ENCODE measurements around the gene CCDC201. TPM values are rescaled to one million over a fixed set of nuclear protein-coding genes. Genes with fewer than 3 reads are reported as not detected.
A peak's percentile ranks its signal among the peaks of the same experiment; 100 is the strongest.
"Not testable (repeated sequence)": the region's sequence is repeated elsewhere in the genome, so short reads cannot be mapped to it uniquely, and the experiment has no call there.

CCDC201 gene
- polyA plus RNA-seq, 3 donors, result not detected

GRCh38 chr7:45863715-45864114, 9.2 kb downstream of the CCDC201 start:
- H3K27ac ChIP-seq (ENCODE audit: low read depth in 1 of 2, low read length in 2 of 2), result no peak overlapping the region
- Mint-ChIP-seq H3K4me3 (no peak overlapping the region), H3K9me3 (peaks cover 0 to 3% (median 0%) of the 10 kb centered on the region in 7 donors), H3K27me3 (ENCODE audit: low read depth in 3 of 3) (peaks cover 0 to 6% (median 4%) of the 10 kb centered on the region in 3 donors), H3K36me3 (no peaks in the 10 kb centered on the region), H3K4me1 (no peaks in the 10 kb centered on the region), H3K27ac (peak overlapping the region in 1 of 7 donors; percentile 5)
- no peak for TF ChIP-seq CTCF (IDR thresholded peaks at IDR 0.05)
- H3K36me3 ChIP-seq (replicated peaks in 1 of 2; ENCODE audit: control insufficient read depth in 1 of 2, insufficient read depth in 2 of 2, low read length in 2 of 2), result no peaks in the 10 kb centered on the region
- no peak overlapping the region for H3K4me2 ChIP-seq (replicated peaks; ENCODE audit: extremely low read depth, low read length, poor library complexity, severe bottlenecking)
- H3K9me3 ChIP-seq (replicated peaks in 1 of 2; ENCODE audit: control insufficient read depth in 1 of 2, insufficient read depth in 1 of 2, low read length in 2 of 2), result no peaks in the 10 kb centered on the region
- H3K79me2 ChIP-seq (ENCODE audit: insufficient read depth, low read length), result no peaks in the 10 kb centered on the region
- H3K9ac ChIP-seq (ENCODE audit: insufficient read depth, low read length, poor library complexity, severe bottlenecking), result no peak overlapping the region
- DNase-seq, result no peak
- no peaks in the 10 kb centered on the region for H3K27me3 ChIP-seq (ENCODE audit: control insufficient read depth in 2 of 2, insufficient read depth in 2 of 2, low read length in 2 of 2)
- no peaks in the 10 kb centered on the region for H3K4me1 ChIP-seq (ENCODE audit: control insufficient read depth in 1 of 2, insufficient read depth in 2 of 2, low read length in 2 of 2)
- no peaks in the 10 kb centered on the region for H4K20me1 ChIP-seq (ENCODE audit: insufficient read depth, low read length)
- no peak overlapping the region for H3K4me3 ChIP-seq (replicated peaks in 1 of 3; ENCODE audit: low read depth in 2 of 3, low read length in 3 of 3)
- no peak overlapping the region for H2AFZ ChIP-seq (ENCODE audit: insufficient read depth, low read depth, low read length, poor library complexity, severe bottlenecking)
- 93% methylated on average over 9 of the region's 9 CpGs for whole genome bisulfite sequencing (ENCODE audit: insufficient coverage)
- intact Hi-C loops (cut with micrococcal nuclease), result no loop called here

- H3K36me3 Mint-ChIP-seq; H3K27ac ChIP-seq (ENCODE audit: low read depth in 1 of 2, low read length in 2 of 2); H3K4me3 ChIP-seq (replicated peaks in 1 of 3; ENCODE audit: low read depth in 2 of 3, low read length in 3 of 3); DNase-seq; H3K27ac Mint-ChIP-seq; H3K9ac ChIP-seq (ENCODE audit: insufficient read depth, low read length, poor library complexity, severe bottlenecking); H3K9me3 Mint-ChIP-seq; H3K4me1 ChIP-seq (ENCODE audit: control insufficient read depth in 1 of 2, insufficient read depth in 2 of 2, low read length in 2 of 2); H3K4me3 Mint-ChIP-seq; H4K20me1 ChIP-seq (ENCODE audit: insufficient read depth, low read length); H3K27me3 ChIP-seq (ENCODE audit: control insufficient read depth in 2 of 2, insufficient read depth in 2 of 2, low read length in 2 of 2); H3K79me2 ChIP-seq (ENCODE audit: insufficient read depth, low read length); H3K4me1 Mint-ChIP-seq; H2AFZ ChIP-seq (ENCODE audit: insufficient read depth, low read depth, low read length, poor library complexity, severe bottlenecking); H3K36me3 ChIP-seq (replicated peaks in 1 of 2; ENCODE audit: control insufficient read depth in 1 of 2, insufficient read depth in 2 of 2, low read length in 2 of 2); H3K9me3 ChIP-seq (replicated peaks in 1 of 2; ENCODE audit: control insufficient read depth in 1 of 2, insufficient read depth in 1 of 2, low read length in 2 of 2); H3K4me2 ChIP-seq (replicated peaks; ENCODE audit: extremely low read depth, low read length, poor library complexity, severe bottlenecking): not testable (repeated sequence)
- peaks cover 8 to 15% (median 13%) of the 10 kb centered on the region in 3 donors for H3K27me3 Mint-ChIP-seq (ENCODE audit: low read depth in 3 of 3)
- intact Hi-C loops (cut with micrococcal nuclease), result loop anchor here (10.0 kb wide), 1 partner anchor 702 kb away; the partner anchor contains the start of gene RAMP3 (in 2 of the 2)
- no CpG with 5 or more reads among the region's 4 CpGs for WGBS (ENCODE audit: insufficient coverage)
Measured at GRCh38 chr7:45856888-45857287, 16.0 kb downstream of the CCDC201 start.

GRCh38 chr7:45855680-45856079, 17.2 kb downstream of the CCDC201 start:
- H3K27me3 Mint-ChIP-seq (ENCODE audit: low read depth in 3 of 3), result peaks cover 8 to 16% (median 13%) of the 10 kb centered on the region in 3 donors

GRCh38 chr7:45853491-45853890, 19.4 kb downstream of the CCDC201 start:
- not testable (repeated sequence) for H3K4me1 Mint-ChIP-seq, H3K27ac Mint-ChIP-seq

More at GRCh38 chr7:45855680-45856079, 17.2 kb downstream of the CCDC201 start:
- DNase-seq; H3K4me1 Mint-ChIP-seq; H3K4me2 ChIP-seq (replicated peaks; ENCODE audit: extremely low read depth, low read length, poor library complexity, severe bottlenecking); H3K27ac ChIP-seq (ENCODE audit: low read depth in 1 of 2, low read length in 2 of 2); H3K36me3 Mint-ChIP-seq; H2AFZ ChIP-seq (ENCODE audit: insufficient read depth, low read depth, low read length, poor library complexity, severe bottlenecking); H3K9me3 ChIP-seq (replicated peaks in 1 of 2; ENCODE audit: control insufficient read depth in 1 of 2, insufficient read depth in 1 of 2, low read length in 2 of 2); H3K4me3 Mint-ChIP-seq; H3K9me3 Mint-ChIP-seq; H3K9ac ChIP-seq (ENCODE audit: insufficient read depth, low read length, poor library complexity, severe bottlenecking); H3K27me3 ChIP-seq (ENCODE audit: control insufficient read depth in 2 of 2, insufficient read depth in 2 of 2, low read length in 2 of 2); H3K36me3 ChIP-seq (replicated peaks in 1 of 2; ENCODE audit: control insufficient read depth in 1 of 2, insufficient read depth in 2 of 2, low read length in 2 of 2); H3K4me3 ChIP-seq (replicated peaks in 1 of 3; ENCODE audit: low read depth in 2 of 3, low read length in 3 of 3); H3K4me1 ChIP-seq (ENCODE audit: control insufficient read depth in 1 of 2, insufficient read depth in 2 of 2, low read length in 2 of 2); H3K79me2 ChIP-seq (ENCODE audit: insufficient read depth, low read length); H4K20me1 ChIP-seq (ENCODE audit: insufficient read depth, low read length): not testable (repeated sequence)
- H3K27ac Mint-ChIP-seq, result peak overlapping the region in 1 of 7 donors; percentile 4
- intact Hi-C loops (cut with micrococcal nuclease), result loop anchor here (10.0 kb wide), 1 partner anchor 701 kb away; the partner anchor contains the start of gene RAMP3 (in 2 of the 2)
- WGBS (ENCODE audit: insufficient coverage), result 77% methylated on average over 2 of the region's 3 CpGs

More at GRCh38 chr7:45853491-45853890, 19.4 kb downstream of the CCDC201 start:
- H3K4me1 ChIP-seq (ENCODE audit: control insufficient read depth in 1 of 2, insufficient read depth in 2 of 2, low read length in 2 of 2); H3K9me3 Mint-ChIP-seq; H3K9me3 ChIP-seq (replicated peaks in 1 of 2; ENCODE audit: control insufficient read depth in 1 of 2, insufficient read depth in 1 of 2, low read length in 2 of 2); H3K27me3 ChIP-seq (ENCODE audit: control insufficient read depth in 2 of 2, insufficient read depth in 2 of 2, low read length in 2 of 2); H3K4me2 ChIP-seq (replicated peaks; ENCODE audit: extremely low read depth, low read length, poor library complexity, severe bottlenecking); H3K27ac ChIP-seq (ENCODE audit: low read depth in 1 of 2, low read length in 2 of 2); H3K36me3 Mint-ChIP-seq; H4K20me1 ChIP-seq (ENCODE audit: insufficient read depth, low read length); DNase-seq; H3K4me3 ChIP-seq (replicated peaks in 1 of 3; ENCODE audit: low read depth in 2 of 3, low read length in 3 of 3); H2AFZ ChIP-seq (ENCODE audit: insufficient read depth, low read depth, low read length, poor library complexity, severe bottlenecking); H3K4me3 Mint-ChIP-seq; H3K9ac ChIP-seq (ENCODE audit: insufficient read depth, low read length, poor library complexity, severe bottlenecking); H3K79me2 ChIP-seq (ENCODE audit: insufficient read depth, low read length); H3K36me3 ChIP-seq (replicated peaks in 1 of 2; ENCODE audit: control insufficient read depth in 1 of 2, insufficient read depth in 2 of 2, low read length in 2 of 2): not testable (repeated sequence)
- intact Hi-C loops (cut with micrococcal nuclease), result loop anchor here (10.0 kb wide), 1 partner anchor 699 kb away; the partner anchor contains the start of gene RAMP3 (in 2 of the 2)
- WGBS (ENCODE audit: insufficient coverage), result 88% methylated on average over 3 of the region's 8 CpGs
- peaks cover 6 to 16% (median 13%) of the 10 kb centered on the region in 3 donors for H3K27me3 Mint-ChIP-seq (ENCODE audit: low read depth in 3 of 3)
